Mesothelial cell of epicardium (in vitro differentiated cells): ENCODE measurements around the gene AUH. TPM values are rescaled to one million over a fixed set of nuclear protein-coding genes. Genes with fewer than 3 reads are reported as not detected.

Experiments
- DNase-seq, 2 experiments: peaks; one replicate each; pipeline ENCODE4 v3.0.0; 2021; ENCODE audit warnings: low spot score in 2 of 2; ENCODE audit not compliant: unreplicated experiment in 2 of 2
- H3K27ac Mint-ChIP-seq: 2 replicates; pipeline ENCODE4 v1.8.0; 2021; ENCODE audit warnings: mixed read lengths
- H3K27me3 Mint-ChIP-seq: 2 replicates; pipeline ENCODE4 v1.8.0; 2021; ENCODE audit warnings: low read depth, mixed read lengths
- H3K36me3 Mint-ChIP-seq: 2 replicates; pipeline ENCODE4 v1.8.0; 2021; ENCODE audit warnings: mixed read lengths
- H3K4me1 Mint-ChIP-seq: 2 replicates; pipeline ENCODE4 v1.8.0; 2021; ENCODE audit warnings: mixed read lengths
- H3K4me3 Mint-ChIP-seq: 2 replicates; pipeline ENCODE4 v1.8.0; 2021; ENCODE audit warnings: mild to moderate bottlenecking, moderate library complexity, mixed read lengths
- H3K9me3 Mint-ChIP-seq: 2 replicates; pipeline ENCODE4 v1.8.0; 2021; ENCODE audit warnings: mixed read lengths
- total RNA-seq: library from RNA; stranded (reverse); gene quantifications from 3 replicates; pipeline ENCODE4 v1.2.1, GENCODE V29; 2021
- TF ChIP-seq, protein P1 (sequence below): fragments of 200-600 bp; sonication (generic); IDR thresholded peaks from one replicate; pipeline ENCODE4 v1.5.0; 2021; ENCODE audit warnings: antibody characterized with exemption; ENCODE audit not compliant: unreplicated experiment

The AUH gene
- total RNA-seq, 1 donor from 2014 or later, result 24.8 TPM

DNA sequence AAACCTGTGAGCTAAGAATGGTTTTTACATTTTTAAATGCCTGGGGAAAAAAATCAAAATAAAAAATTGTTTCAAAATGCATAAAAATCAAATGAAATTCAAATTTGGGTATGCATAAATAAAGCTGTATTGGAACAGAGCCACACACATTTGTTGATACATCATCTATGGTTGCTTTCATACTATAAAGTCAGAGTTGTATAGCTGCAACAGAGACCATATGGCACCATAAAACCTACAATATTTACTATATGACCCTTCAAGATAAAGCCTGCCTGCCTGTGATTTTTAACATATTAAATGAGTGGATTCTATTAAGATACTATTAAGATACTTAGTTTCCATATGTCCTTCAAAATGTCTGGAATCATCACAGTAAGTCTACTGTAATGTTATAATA is 40.0 kb downstream of the AUH start:
- Mint-ChIP-seq H3K9me3 (no peaks in the 10 kb centered on the region), H3K36me3 (peaks cover 10% of the 10 kb centered on the region), H3K27me3 (no peaks in the 10 kb centered on the region), H3K27ac (no peak overlapping the region), H3K4me1 (peaks cover 24% of the 10 kb centered on the region), H3K4me3 (no peak overlapping the region)
- no peak for DNase-seq
- TF ChIP-seq, protein P1, sequence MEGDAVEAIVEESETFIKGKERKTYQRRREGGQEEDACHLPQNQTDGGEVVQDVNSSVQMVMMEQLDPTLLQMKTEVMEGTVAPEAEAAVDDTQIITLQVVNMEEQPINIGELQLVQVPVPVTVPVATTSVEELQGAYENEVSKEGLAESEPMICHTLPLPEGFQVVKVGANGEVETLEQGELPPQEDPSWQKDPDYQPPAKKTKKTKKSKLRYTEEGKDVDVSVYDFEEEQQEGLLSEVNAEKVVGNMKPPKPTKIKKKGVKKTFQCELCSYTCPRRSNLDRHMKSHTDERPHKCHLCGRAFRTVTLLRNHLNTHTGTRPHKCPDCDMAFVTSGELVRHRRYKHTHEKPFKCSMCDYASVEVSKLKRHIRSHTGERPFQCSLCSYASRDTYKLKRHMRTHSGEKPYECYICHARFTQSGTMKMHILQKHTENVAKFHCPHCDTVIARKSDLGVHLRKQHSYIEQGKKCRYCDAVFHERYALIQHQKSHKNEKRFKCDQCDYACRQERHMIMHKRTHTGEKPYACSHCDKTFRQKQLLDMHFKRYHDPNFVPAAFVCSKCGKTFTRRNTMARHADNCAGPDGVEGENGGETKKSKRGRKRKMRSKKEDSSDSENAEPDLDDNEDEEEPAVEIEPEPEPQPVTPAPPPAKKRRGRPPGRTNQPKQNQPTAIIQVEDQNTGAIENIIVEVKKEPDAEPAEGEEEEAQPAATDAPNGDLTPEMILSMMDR, result no peak

- Mint-ChIP-seq H3K27me3 (no peaks in the 10 kb centered on the region), H3K4me1 (peaks cover 33% of the 10 kb centered on the region), H3K9me3 (no peaks in the 10 kb centered on the region), H3K27ac (no peak overlapping the region), H3K36me3 (peaks cover 2% of the 10 kb centered on the region), H3K4me3 (no peak overlapping the region)
- TF ChIP-seq, protein P1, result no peak
- no peak for DNase-seq
These were observed 41.4 kb downstream of the AUH start for GRCh38 chr9:91320299-91320698.

GRCh38 chr9:91316093-91316492 is 45.6 kb downstream of the AUH start:
- peaks cover 48% of the 10 kb centered on the region for H3K4me1 Mint-ChIP-seq
- peak overlapping the region; percentile 62 for H3K27ac Mint-ChIP-seq
- no peaks in the 10 kb centered on the region for H3K36me3 Mint-ChIP-seq
- H3K27me3 Mint-ChIP-seq, result no peaks in the 10 kb centered on the region
- TF ChIP-seq, protein P1, result no peak
- H3K9me3 Mint-ChIP-seq, result no peaks in the 10 kb centered on the region
- DNase-seq, result no peak
- H3K4me3 Mint-ChIP-seq, result no peak overlapping the region

DNA sequence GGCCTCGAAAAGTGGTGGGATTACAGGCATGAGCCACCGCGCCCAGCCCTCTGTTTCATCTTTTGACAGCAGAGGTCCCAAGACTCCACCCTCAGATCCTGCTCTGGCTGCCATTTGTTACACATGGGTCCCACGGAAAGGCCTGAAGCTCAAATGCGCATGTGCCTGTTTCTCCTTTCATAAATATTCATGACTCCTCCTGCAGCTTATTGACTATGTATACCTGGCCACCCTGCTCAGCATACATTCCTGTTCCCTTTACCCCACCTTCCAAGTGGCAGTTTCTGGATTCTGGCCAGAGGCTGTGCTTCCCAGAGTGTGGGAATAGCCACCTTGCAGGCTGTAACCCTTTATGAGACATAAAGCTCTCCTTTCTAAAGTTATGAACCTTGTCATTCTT is 46.5 kb downstream of the AUH start:
- TF ChIP-seq, protein P1, result no peak
- DNase-seq, result no peak
- Mint-ChIP-seq H3K36me3 (no peaks in the 10 kb centered on the region), H3K4me3 (no peak overlapping the region), H3K27ac (peak overlapping the region; percentile 40), H3K27me3 (no peaks in the 10 kb centered on the region), H3K4me1 (peaks cover 53% of the 10 kb centered on the region), H3K9me3 (no peaks in the 10 kb centered on the region)

- TF ChIP-seq, protein P1, result no peak
- Mint-ChIP-seq H3K4me1 (peaks cover 37% of the 10 kb centered on the region), H3K4me3 (no peak overlapping the region), H3K36me3 (peaks cover 10% of the 10 kb centered on the region), H3K27me3 (no peaks in the 10 kb centered on the region), H3K27ac (peak overlapping the region; percentile 93), H3K9me3 (peaks cover 7% of the 10 kb centered on the region)
- no peak for DNase-seq
These were observed 48.9 kb downstream of the AUH start for GRCh38 chr9:91312717-91313325.

DNA sequence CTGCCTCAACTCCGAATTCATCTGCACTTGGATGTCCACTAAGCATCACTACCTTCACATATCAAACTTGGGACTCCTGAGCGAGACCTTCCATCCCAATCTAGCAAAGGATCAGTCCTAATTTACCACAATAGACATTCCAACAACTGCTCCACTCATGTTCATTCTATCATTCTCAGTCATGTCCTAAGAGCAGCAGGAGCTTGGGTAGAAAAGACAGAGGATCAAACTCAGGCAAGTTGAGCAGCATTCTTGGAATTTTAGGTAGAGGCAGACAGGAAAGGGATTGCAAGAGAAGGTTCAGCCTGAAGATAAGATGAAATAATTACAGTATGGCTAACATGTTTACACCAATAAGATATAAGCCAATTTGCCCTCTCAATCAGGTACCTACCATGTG is 51.7 kb downstream of the AUH start:
- no peak for DNase-seq
- Mint-ChIP-seq H3K36me3 (peaks cover 10% of the 10 kb centered on the region), H3K27ac (no peak overlapping the region), H3K4me1 (peaks cover 35% of the 10 kb centered on the region), H3K9me3 (peaks cover 7% of the 10 kb centered on the region), H3K4me3 (no peak overlapping the region), H3K27me3 (no peaks in the 10 kb centered on the region)
- TF ChIP-seq, protein P1, result no peak
